HEK293 (cell line): ENCODE results near the gene KCNQ1.

Source experiments
- CTCF ChIA-PET: fragments of 350-600 bp; formaldehyde crosslinking; extraction: SDS; loops from one replicate; lab custom pipeline; 2021; ENCODE audit warnings: antibody characterized with exemption; lab: Yijun Ruan, JAX
- POLR2A ChIA-PET: fragments of 300-600 bp; formaldehyde crosslinking; extraction: SDS; loops from one replicate; lab custom pipeline; 2020; ENCODE audit warnings: antibody characterized with exemption, inconsistent platforms; lab: Yijun Ruan, JAX
- H3K27ac ChIP-seq: fragments of 200-500 bp; sonication (Bioruptor generic); 2 replicates; pipeline ENCODE4 v1.5.1; 2014; ENCODE audit warnings: low read depth, low read length, control low read depth, inconsistent platforms; ENCODE audit errors: extremely low read depth
- H3K36me3 ChIP-seq, 2 experiments: fragments of 200-500 bp in 1 of 2; sonication (Bioruptor generic) in 1 of 2; 1 replicate in 1 of 2; 2 replicates in 1 of 2; pipeline ENCODE4 v1.5.1; 2014 to 2017; ENCODE audit warnings: inconsistent platforms in 2 of 2, low read length in 2 of 2; ENCODE audit not compliant: control insufficient read depth in 2 of 2, insufficient read depth in 1 of 2
- H3K4me1 ChIP-seq: fragments of 200-500 bp; sonication (Bioruptor generic); 2 replicates; pipeline ENCODE4 v1.5.1; 2014; ENCODE audit warnings: mild to moderate bottlenecking, low read length, inconsistent platforms; ENCODE audit not compliant: control insufficient read depth, insufficient read depth
- H3K4me3 ChIP-seq: 2 replicates; pipeline ENCODE4 v1.5.1; 2011; ENCODE audit warnings: low read depth, mild to moderate bottlenecking, control low read depth, low read length, moderate library complexity
- H3K9me3 ChIP-seq: fragments of 200-500 bp; sonication (Bioruptor generic); 2 replicates; pipeline ENCODE4 v1.5.1; 2014; ENCODE audit warnings: low read depth, low read length, inconsistent platforms; ENCODE audit not compliant: control insufficient read depth, insufficient read depth
- GFI1B ChIP-seq: fragments of 450-650 bp; formaldehyde crosslinking; IDR thresholded peaks from 2 replicates; pipeline ENCODE4 v1.5.1; 2016; ENCODE audit warnings: missing biosample characterization, missing genetic modification characterization
- MYNN ChIP-seq: fragments of 450-650 bp; formaldehyde crosslinking; IDR thresholded peaks from 2 replicates; pipeline ENCODE4 v1.5.1; 2016; ENCODE audit warnings: missing biosample characterization, missing genetic modification characterization, borderline replicate concordance
- PRDM2 ChIP-seq: fragments of 450-650 bp; formaldehyde crosslinking; IDR thresholded peaks from 2 replicates; pipeline ENCODE4 v1.5.1; 2016; ENCODE audit warnings: missing biosample characterization, missing genetic modification characterization, borderline replicate concordance
- PRDM4 ChIP-seq: fragments of 450-650 bp; formaldehyde crosslinking; IDR thresholded peaks from 2 replicates; pipeline ENCODE4 v1.5.1; 2017; ENCODE audit warnings: missing biosample characterization, missing genetic modification characterization
- RBAK ChIP-seq: fragments of 450-650 bp; formaldehyde crosslinking; IDR thresholded peaks from 2 replicates; pipeline ENCODE4 v1.5.1; 2016; ENCODE audit warnings: missing biosample characterization, missing genetic modification characterization
- TCF7L2 ChIP-seq: IDR thresholded peaks from 2 replicates; pipeline ENCODE4 v1.6.1; 2011; ENCODE audit warnings: low read depth, mild to moderate bottlenecking, inconsistent platforms, low read length, moderate library complexity, borderline replicate concordance
- ZBTB10 ChIP-seq: fragments of 450-650 bp; formaldehyde crosslinking; IDR thresholded peaks from 2 replicates; pipeline ENCODE4 v1.5.1; 2016; ENCODE audit warnings: missing biosample characterization, missing genetic modification characterization
- ZEB2 ChIP-seq: fragments of 450-650 bp; formaldehyde crosslinking; IDR thresholded peaks from 2 replicates; pipeline ENCODE4 v1.5.1; 2016; ENCODE audit warnings: missing biosample characterization, missing genetic modification characterization
- ZFP37 ChIP-seq: fragments of 450-650 bp; formaldehyde crosslinking; IDR thresholded peaks from 2 replicates; pipeline ENCODE4 v1.5.1; 2016; ENCODE audit warnings: missing biosample characterization, missing genetic modification characterization
- ZNF10 ChIP-seq: fragments of 450-650 bp; formaldehyde crosslinking; IDR thresholded peaks from 2 replicates; pipeline ENCODE4 v1.5.1; 2017; ENCODE audit warnings: missing biosample characterization, missing genetic modification characterization
- ZNF133 ChIP-seq: fragments of 450-650 bp; formaldehyde crosslinking; IDR thresholded peaks from 2 replicates; pipeline ENCODE4 v1.5.1; 2016; ENCODE audit warnings: missing biosample characterization, missing genetic modification characterization
- ZNF157 ChIP-seq: fragments of 450-650 bp; formaldehyde crosslinking; IDR thresholded peaks from 2 replicates; pipeline ENCODE4 v1.5.1; 2016; ENCODE audit warnings: missing biosample characterization, missing genetic modification characterization
- ZNF311 ChIP-seq: fragments of 450-650 bp; formaldehyde crosslinking; IDR thresholded peaks from 2 replicates; pipeline ENCODE4 v1.5.1; 2017; ENCODE audit warnings: missing biosample characterization, missing genetic modification characterization, borderline replicate concordance
- ZNF549 ChIP-seq: fragments of 450-650 bp; IDR thresholded peaks from 2 replicates; pipeline ENCODE4 v1.5.1; 2018; ENCODE audit warnings: missing biosample characterization, missing genetic modification characterization, mild to moderate bottlenecking, inconsistent platforms, moderate library complexity
- ZNF707 ChIP-seq: fragments of 450-650 bp; formaldehyde crosslinking; IDR thresholded peaks from 2 replicates; pipeline ENCODE4 v1.5.1; 2016; ENCODE audit warnings: missing biosample characterization, missing genetic modification characterization
- ZSCAN23 ChIP-seq: fragments of 450-650 bp; formaldehyde crosslinking; IDR thresholded peaks from 2 replicates; pipeline ENCODE4 v1.5.1; 2016; ENCODE audit warnings: missing biosample characterization, missing genetic modification characterization
- ZSCAN4 ChIP-seq: fragments of 450-650 bp; formaldehyde crosslinking; IDR thresholded peaks from 2 replicates; pipeline ENCODE4 v1.5.1; 2017; ENCODE audit warnings: missing biosample characterization, missing genetic modification characterization
- ZSCAN5A ChIP-seq: fragments of 450-650 bp; formaldehyde crosslinking; IDR thresholded peaks from 2 replicates; pipeline ENCODE4 v1.5.1; 2016; ENCODE audit warnings: missing biosample characterization, missing genetic modification characterization
- ZXDB ChIP-seq: fragments of 450-650 bp; formaldehyde crosslinking; IDR thresholded peaks from 2 replicates; pipeline ENCODE4 v1.5.1; 2016; ENCODE audit warnings: missing biosample characterization, missing genetic modification characterization

The KCNQ1 gene

GRCh38 chr11:2467695-2468055, 22.9 kb downstream of the KCNQ1 start (continued):
- TF ChIP-seq MYNN (tag by site-specific recombination) (no peak), TCF7L2 (no peak), ZSCAN4 (tag by site-specific recombination) (no peak), PRDM2 (tag by site-specific recombination) (no peak), ZNF133 (no peak), GFI1B (no peak), ZNF707 (tag by site-specific recombination) (no peak), PRDM4 (tag by site-specific recombination) (no peak), ZFP37 (tag by site-specific recombination) (no peak), RBAK (tag by site-specific recombination) (no peak)

- no peak for TF ChIP-seq ZBTB10 (tag by site-specific recombination)
- TF ChIP-seq ZXDB (tag by site-specific recombination), result no peak
- no peak for TF ChIP-seq ZNF549 (tag by site-specific recombination)
- TF ChIP-seq ZNF311 (tag by site-specific recombination), result no peak
- TF ChIP-seq ZNF157, result no peak
- TF ChIP-seq ZEB2 (tag by site-specific recombination), result no peak
- TF ChIP-seq ZNF10, result no peak
- TF ChIP-seq ZSCAN5A (tag by site-specific recombination), result no peak
- TF ChIP-seq ZSCAN23 (tag by site-specific recombination), result no peak
- Histone ChIP-seq H3K27ac (no peak overlapping the region), H3K4me3 (no peak overlapping the region), H3K4me1 (no peaks in the 10 kb centered on the region), H3K9me3 (no peaks in the 10 kb centered on the region), H3K36me3 (no peaks in the 10 kb centered on the region)
- ChIA-PET CTCF (interaction anchor here (0.6 to 0.7 kb wide), 2 partner anchors 48 to 273 kb away, joined by 3 read pairs; no protein-coding TSS in a partner anchor), POLR2A (no interaction called here)
These were observed 23.8 kb downstream of the KCNQ1 start for GRCh38 chr11:2468363-2469235.
